Peyer's patch (tissue), 4 donors: ENCODE results near the gene CWC27.
"Not testable (repeated sequence)": the region's sequence is repeated elsewhere in the genome, so short reads cannot be mapped to it uniquely, and the experiment has no call there.

Source experiments
- CTCF ChIP-seq, 6 experiments: fragments of 450-650 bp in 4 of 6; fragments of 200-600 bp in 2 of 6; sonication (generic) in 1 of 6; IDR thresholded peaks; one replicate each; pipeline ENCODE4 v1.5.1; 2017 to 2019; ENCODE audit warnings: antibody characterized with exemption in 6 of 6, mild to moderate bottlenecking in 3 of 6, moderate library complexity in 1 of 6
- POLR2A ChIP-seq, 2 donors: fragments of 450-650 bp; IDR thresholded peaks; one replicate each; pipeline ENCODE4 v1.5.1; 2017; ENCODE audit warnings: antibody characterized with exemption in 2 of 2, mild to moderate bottlenecking in 2 of 2, moderate library complexity in 2 of 2

DNA sequence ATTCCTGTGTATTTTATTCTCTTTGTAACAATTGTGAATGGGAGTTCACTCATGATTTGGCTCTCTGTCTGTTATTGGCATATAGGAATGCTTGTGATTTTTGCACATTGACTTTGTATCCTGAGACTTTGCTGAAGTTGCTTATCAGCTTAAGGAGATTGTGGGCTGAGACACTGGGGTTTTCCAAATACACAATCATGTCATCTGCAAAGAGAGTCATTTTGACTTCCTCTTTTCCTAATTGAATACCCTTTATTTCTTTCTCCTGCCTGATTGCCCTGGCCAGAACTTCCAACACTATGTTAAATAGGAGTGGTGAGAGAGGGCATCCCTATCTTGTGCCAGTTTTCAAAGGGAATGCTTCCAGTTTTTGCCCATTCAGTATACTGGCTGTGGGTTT lies 138.7 kb downstream of the CWC27 start:
- TF ChIP-seq POLR2A, CTCF (IDR thresholded peaks at IDR 0.05): not testable (repeated sequence)
